K562 (cell line): Measurements from ENCODE around the gene CIART. TPM values are rescaled to one million over a fixed set of nuclear protein-coding genes. Genes with fewer than 3 reads are reported as not detected.
A peak's percentile ranks its signal among the peaks of the same experiment; 100 is the strongest.

Source experiments
- CBFA2T2 ChIP-seq: fragments of 450-650 bp; conservative IDR thresholded peaks from 2 replicates; pipeline ENCODE4 v1.6.1; 2017; ENCODE audit warnings: mild to moderate bottlenecking
- CHCHD3 ChIP-seq: fragments of 250-450 bp; sonication (Bioruptor Pico); IDR thresholded peaks from 2 replicates; pipeline ENCODE4 v2.1.2; 2022; ENCODE audit warnings: mild to moderate bottlenecking
- EGR1 ChIP-seq: fragments of 450-650 bp; conservative IDR thresholded peaks from 2 replicates; pipeline ENCODE4 v1.6.1; 2017; ENCODE audit warnings: mild to moderate bottlenecking
- FOXJ3 ChIP-seq: sonication (generic); formaldehyde crosslinking; IDR thresholded peaks from 2 replicates; pipeline ENCODE4 v1.4.0; 2020; ENCODE audit warnings: mild to moderate bottlenecking, missing genetic modification reagents
- HDAC3 ChIP-seq: fragments of 450-650 bp; IDR thresholded peaks from 2 replicates; pipeline ENCODE4 v1.6.1; 2018; ENCODE audit warnings: borderline replicate concordance, mild to moderate bottlenecking, moderate library complexity; ENCODE audit not compliant: partially characterized antibody
- ILK ChIP-seq: fragments of 450-650 bp; IDR thresholded peaks from 2 replicates; pipeline ENCODE4 v1.6.1; 2016; ENCODE audit warnings: missing genetic modification characterization, low read depth, mild to moderate bottlenecking, missing compliant biosample characterization, moderate library complexity, borderline replicate concordance
- MEIS2 ChIP-seq: fragments of 450-650 bp; IDR thresholded peaks from 2 replicates; pipeline ENCODE4 v1.6.1; 2014; ENCODE audit warnings: mild to moderate bottlenecking; ENCODE audit not compliant: partially characterized antibody
- NFATC3 ChIP-seq: fragments of 450-650 bp; IDR thresholded peaks from 2 replicates; pipeline ENCODE4 v1.6.1; 2017; ENCODE audit warnings: mild to moderate bottlenecking
- NR1H2 ChIP-seq: sonication (generic); formaldehyde crosslinking; IDR thresholded peaks from 2 replicates; pipeline ENCODE4 v1.4.0; 2020; ENCODE audit warnings: mild to moderate bottlenecking, missing genetic modification reagents
- RBFOX2 ChIP-seq: fragments of 200-400 bp; formaldehyde crosslinking; IDR thresholded peaks from 2 replicates; pipeline ENCODE4 v1.6.1; 2017; ENCODE audit warnings: low read depth, mild to moderate bottlenecking, low read length, moderate library complexity
- RBM22 ChIP-seq: fragments of 200-400 bp; formaldehyde crosslinking; IDR thresholded peaks from 2 replicates; pipeline ENCODE4 v1.6.1; 2018; ENCODE audit warnings: low read length, low read depth; ENCODE audit not compliant: poor library complexity, severe bottlenecking
- TAF15 ChIP-seq: fragments of 200-400 bp; formaldehyde crosslinking; IDR thresholded peaks from 2 replicates; pipeline ENCODE4 v1.6.1; 2017; ENCODE audit warnings: mild to moderate bottlenecking, low read depth, low read length, moderate library complexity
- TGIF2 ChIP-seq: sonication (generic); formaldehyde crosslinking; IDR thresholded peaks from 2 replicates; pipeline ENCODE4 v1.8.1; 2022; ENCODE audit warnings: mild to moderate bottlenecking, missing genetic modification reagents, moderate library complexity
- U2AF1 ChIP-seq: fragments of 200-400 bp; formaldehyde crosslinking; optimal IDR thresholded peaks from 2 replicates; pipeline ENCODE3; 2017; ENCODE audit warnings: mild to moderate bottlenecking, low read depth, low read length, moderate library complexity
- ZBTB43 ChIP-seq: sonication (generic); formaldehyde crosslinking; IDR thresholded peaks from 2 replicates; pipeline ENCODE4 v1.8.0; 2023; ENCODE audit warnings: mild to moderate bottlenecking, missing genetic modification reagents
- ZEB2 ChIP-seq: fragments of 450-650 bp; IDR thresholded peaks from 2 replicates; pipeline ENCODE4 v1.6.1; 2016
- ZNF507 ChIP-seq: conservative IDR thresholded peaks from 2 replicates; pipeline ENCODE4 v1.6.1; 2017; ENCODE audit warnings: missing genetic modification characterization, missing compliant biosample characterization
- ZNF77 ChIP-seq: fragments of 250-450 bp; sonication (Bioruptor Pico); IDR thresholded peaks from 2 replicates; pipeline ENCODE4 v1.5.0; 2020
- polyA plus RNA-seq, 8 experiments: library from polyadenylated mRNA; depleted of rRNA in 4 of 8; stranded (reverse) in 5 of 8; unstranded in 3 of 8; fragments of >200 nt; fragmentation: Nextera tagmentation in 2 of 8; fragmentation: Illumina TruSeq in 1 of 8; extraction: Ambion mirVana in 2 of 8; extraction: Trizol in 1 of 8; gene quantifications; 2 replicates each; pipeline versions ENCODE4 v1.2.1 to v1.2.3, GENCODE V29; 2011 to 2014; ENCODE audit warnings: inconsistent platforms in 1 of 8, missing spikeins in 1 of 8
- total RNA-seq, 7 experiments: library from RNA; depleted of rRNA in 6 of 7; stranded (reverse); fragments of >200 nt in 6 of 7; fragmentation: Illumina TruSeq in 2 of 7; extraction: Trizol in 2 of 7; gene quantifications; 2 replicates each; pipeline versions ENCODE4 v1.2.1 to v1.2.3, GENCODE V29; 2011 to 2021; ENCODE audit warnings: low replicate concordance in 1 of 7
- TF ChIP-seq, protein P1 (sequence below), 2 experiments: fragments of 450-650 bp in 1 of 2; sonication (generic) in 1 of 2; formaldehyde crosslinking in 1 of 2; IDR thresholded peaks; 2 replicates each; pipeline versions ENCODE4 v1.7.1 to v1.9.0; 2016 to 2022; ENCODE audit warnings: inconsistent platforms in 1 of 2, mild to moderate bottlenecking in 1 of 2, missing genetic modification reagents in 1 of 2

The CIART gene
- total and polyA plus RNA-seq, 9 of the 15 experiments (the other 6 are each of a cell fraction or from before 2014, with no cell fraction given) = 0.07 to 0.35 (median 0.19) TPM; not detected in 2

DNA sequence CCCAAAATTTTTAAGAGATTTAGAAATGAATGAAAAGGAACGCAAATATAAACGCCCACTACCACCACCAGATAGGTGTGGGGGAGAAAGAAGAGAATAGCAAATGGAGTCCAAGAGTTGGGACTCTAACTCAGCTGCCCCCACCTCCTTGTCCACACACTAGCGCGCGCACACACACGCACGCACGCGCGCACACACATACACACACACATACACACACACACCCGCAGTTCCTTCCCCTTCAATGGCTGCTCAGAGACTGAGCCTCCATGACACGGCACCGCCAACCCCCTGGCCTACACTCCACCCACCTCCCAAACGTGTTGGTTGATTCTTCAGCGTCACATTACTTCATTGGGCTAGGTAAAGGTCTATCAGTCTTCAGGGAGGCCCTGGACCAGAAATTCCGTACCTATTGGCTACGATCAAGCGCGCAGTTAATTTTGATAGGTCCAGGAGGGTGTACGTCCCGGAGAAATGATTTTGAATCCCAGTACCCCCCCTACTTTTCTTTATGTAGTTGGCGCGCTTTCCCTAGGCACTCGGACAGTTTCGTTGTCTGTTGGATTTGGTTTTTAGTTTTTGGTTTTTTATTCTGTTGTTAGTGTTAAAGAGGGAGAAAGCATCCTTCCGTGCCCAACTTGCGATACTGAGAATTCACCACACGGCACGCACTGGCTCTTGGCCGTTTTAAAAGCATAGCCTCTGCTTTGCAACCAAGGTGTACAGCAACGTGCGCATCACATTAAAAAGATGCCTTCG, 46.3 kb upstream of the CIART start, which contains the start of gene ANP32E (continued):
- TF ChIP-seq, protein P1, sequence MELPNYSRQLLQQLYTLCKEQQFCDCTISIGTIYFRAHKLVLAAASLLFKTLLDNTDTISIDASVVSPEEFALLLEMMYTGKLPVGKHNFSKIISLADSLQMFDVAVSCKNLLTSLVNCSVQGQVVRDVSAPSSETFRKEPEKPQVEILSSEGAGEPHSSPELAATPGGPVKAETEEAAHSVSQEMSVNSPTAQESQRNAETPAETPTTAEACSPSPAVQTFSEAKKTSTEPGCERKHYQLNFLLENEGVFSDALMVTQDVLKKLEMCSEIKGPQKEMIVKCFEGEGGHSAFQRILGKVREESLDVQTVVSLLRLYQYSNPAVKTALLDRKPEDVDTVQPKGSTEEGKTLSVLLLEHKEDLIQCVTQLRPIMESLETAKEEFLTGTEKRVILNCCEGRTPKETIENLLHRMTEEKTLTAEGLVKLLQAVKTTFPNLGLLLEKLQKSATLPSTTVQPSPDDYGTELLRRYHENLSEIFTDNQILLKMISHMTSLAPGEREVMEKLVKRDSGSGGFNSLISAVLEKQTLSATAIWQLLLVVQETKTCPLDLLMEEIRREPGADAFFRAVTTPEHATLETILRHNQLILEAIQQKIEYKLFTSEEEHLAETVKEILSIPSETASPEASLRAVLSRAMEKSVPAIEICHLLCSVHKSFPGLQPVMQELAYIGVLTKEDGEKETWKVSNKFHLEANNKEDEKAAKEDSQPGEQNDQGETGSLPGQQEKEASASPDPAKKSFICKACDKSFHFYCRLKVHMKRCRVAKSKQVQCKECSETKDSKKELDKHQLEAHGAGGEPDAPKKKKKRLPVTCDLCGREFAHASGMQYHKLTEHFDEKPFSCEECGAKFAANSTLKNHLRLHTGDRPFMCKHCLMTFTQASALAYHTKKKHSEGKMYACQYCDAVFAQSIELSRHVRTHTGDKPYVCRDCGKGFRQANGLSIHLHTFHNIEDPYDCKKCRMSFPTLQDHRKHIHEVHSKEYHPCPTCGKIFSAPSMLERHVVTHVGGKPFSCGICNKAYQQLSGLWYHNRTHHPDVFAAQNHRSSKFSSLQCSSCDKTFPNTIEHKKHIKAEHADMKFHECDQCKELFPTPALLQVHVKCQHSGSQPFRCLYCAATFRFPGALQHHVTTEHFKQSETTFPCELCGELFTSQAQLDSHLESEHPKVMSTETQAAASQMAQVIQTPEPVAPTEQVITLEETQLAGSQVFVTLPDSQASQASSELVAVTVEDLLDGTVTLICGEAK (IDR thresholded peaks at IDR 0.05) = 0 out of 2 replicates have a peak, but pooled peaks have one; percentile 57
- TF ChIP-seq, protein P1 (CRISPR knock-in tag; IDR thresholded peaks at IDR 0.05) = no peak
- no peak for TF ChIP-seq ZNF77 (CRISPR knock-in tag)
- TF ChIP-seq EGR1 = peak; percentile 72
- peak; percentile 12 for TF ChIP-seq MEIS2
- no peak for TF ChIP-seq ILK (tag)
- no peak for TF ChIP-seq TGIF2 (CRISPR knock-in tag)
- TF ChIP-seq NFATC3 = no peak
- TF ChIP-seq TAF15 = no peak
- TF ChIP-seq U2AF1 = no peak
- TF ChIP-seq FOXJ3 = no peak
- no peak for TF ChIP-seq HDAC3
- peak; percentile 96 for TF ChIP-seq ZBTB43 (CRISPR knock-in tag)
- peak; percentile 66 for TF ChIP-seq ZEB2
- no peak for TF ChIP-seq ZNF507 (tag)
- TF ChIP-seq RBM22 = no peak
- no peak for TF ChIP-seq CBFA2T2
- peak; percentile 82 for TF ChIP-seq RBFOX2
- no peak for TF ChIP-seq NR1H2 (CRISPR knock-in tag)
- no peak for TF ChIP-seq CHCHD3 (CRISPR knock-in tag)
